GM19351 (cell line): ENCODE results near the gene RAB17.
A peak's percentile ranks its signal among the peaks of the same experiment; 100 is the strongest.

Source experiments
- ATAC-seq: cut with Tn5 transposase; IDR thresholded peaks from one replicate; pipeline ENCODE4 v1.9.1; 2021; ENCODE audit warnings: mild to moderate bottlenecking, moderate library complexity; ENCODE audit not compliant: unreplicated experiment

The RAB17 gene

GRCh38 chr2:237565974-237566373, 24.6 kb downstream of the RAB17 start:
- no peak for ATAC-seq

- ATAC-seq = no peak
Measured at GRCh38 chr2:237564526-237565131, 25.9 kb downstream of the RAB17 start.

GRCh38 chr2:237563816-237564215, 26.7 kb downstream of the RAB17 start:
- no peak for ATAC-seq

GRCh38 chr2:237561221-237561620, 29.3 kb downstream of the RAB17 start:
- ATAC-seq = no peak

- ATAC-seq = no peak
Measured at GRCh38 chr2:237558961-237559641, 31.4 kb downstream of the RAB17 start.

GRCh38 chr2:237557633-237558015, 32.9 kb downstream of the RAB17 start:
- peak; percentile 30 for ATAC-seq

- ATAC-seq = peak; percentile 92
Measured at GRCh38 chr2:237556773-237557632, 33.5 kb downstream of the RAB17 start.

- no peak for ATAC-seq
Measured at GRCh38 chr2:237555560-237555959, 35.0 kb downstream of the RAB17 start.

- no peak for ATAC-seq
Measured at GRCh38 chr2:237553948-237554347, 36.6 kb downstream of the RAB17 start.

GRCh38 chr2:237552908-237553307, 37.6 kb downstream of the RAB17 start:
- no peak for ATAC-seq

- no peak for ATAC-seq
Measured at GRCh38 chr2:237551071-237551574, 39.4 kb downstream of the RAB17 start.

GRCh38 chr2:237549643-237550415, 40.7 kb downstream of the RAB17 start:
- no peak for ATAC-seq

GRCh38 chr2:237549216-237549615, 41.3 kb downstream of the RAB17 start:
- ATAC-seq = no peak

GRCh38 chr2:237547841-237548416, 42.6 kb downstream of the RAB17 start:
- no peak for ATAC-seq

- no peak for ATAC-seq
Measured at GRCh38 chr2:237546876-237547395, 43.6 kb downstream of the RAB17 start.

GRCh38 chr2:237546040-237546875, 44.3 kb downstream of the RAB17 start:
- no peak for ATAC-seq

GRCh38 chr2:237542001-237542704, 48.4 kb downstream of the RAB17 start:
- ATAC-seq = no peak

- ATAC-seq = no peak
Measured at GRCh38 chr2:237541243-237541642, 49.3 kb downstream of the RAB17 start.

- ATAC-seq = no peak
Measured at GRCh38 chr2:237540823-237541222, 49.7 kb downstream of the RAB17 start.
